Activated B cell treated with CpG ODN at 0.5 μM for 24 hours (primary cell): ENCODE data around the gene PPP2R3A. TPM values are rescaled to one million over a fixed set of nuclear protein-coding genes. Genes with fewer than 3 reads are reported as not detected.
"Not testable (repeated sequence)": the region's sequence is repeated elsewhere in the genome, so short reads cannot be mapped to it uniquely, and the experiment has no call there.

Experiments used
- ATAC-seq: fragments of 200-7000 bp; cut with Tn5 transposase; one replicate; pipeline ENCODE4 v1.10.0; 2021; ENCODE audit warnings: low read depth, mild to moderate bottlenecking, moderate library complexity
- CTCF ChIA-PET: fragments of 350-600 bp; sonication (Branson Sonifier 250); formaldehyde crosslinking; loops from one replicate; lab custom pipeline; 2021; ENCODE audit warnings: antibody characterized with exemption; lab: Charles Lee
- POLR2A ChIA-PET: fragments of 350-600 bp; sonication (Branson Sonifier 250); formaldehyde crosslinking; loops from one replicate; lab custom pipeline; 2021; ENCODE audit warnings: antibody characterized with exemption; lab: Charles Lee
- DNase-seq: peaks from one replicate; pipeline ENCODE4 v3.0.0; 2022
- H3K27ac Mint-ChIP-seq: one replicate; pipeline ENCODE4 v1.8.0; 2020; ENCODE audit warnings: mixed read lengths
- H3K27me3 Mint-ChIP-seq: one replicate; pipeline ENCODE4 v1.8.0; 2021; ENCODE audit warnings: mixed read lengths
- H3K36me3 Mint-ChIP-seq: one replicate; pipeline ENCODE4 v1.8.0; 2021; ENCODE audit warnings: low read depth, mixed read lengths
- H3K4me1 Mint-ChIP-seq: one replicate; pipeline ENCODE4 v1.8.0; 2021; ENCODE audit warnings: mixed read lengths
- H3K4me3 Mint-ChIP-seq: one replicate; pipeline ENCODE4 v1.8.0; 2020; ENCODE audit warnings: mild to moderate bottlenecking, mixed read lengths
- H3K9me3 Mint-ChIP-seq: one replicate; pipeline ENCODE4 v1.8.0; 2020; ENCODE audit warnings: mixed read lengths
- CTCF ChIP-seq: fragments of 200-600 bp; IDR thresholded peaks from one replicate; pipeline ENCODE4 v1.8.0; 2022; ENCODE audit warnings: antibody characterized with exemption, mild to moderate bottlenecking
- intact Hi-C: fragments of 100-400 bp; cut with micrococcal nuclease; formaldehyde crosslinking; loops from one replicate; pipeline ENCODE4 v1.15.1; 2024
- total RNA-seq: library from RNA; stranded (reverse); gene quantifications from 2 replicates; pipeline ENCODE4 v1.2.3, GENCODE V29; 2022

PPP2R3A gene
- total RNA-seq, 1 donor from 2014 or later: 0.11 TPM

GRCh38 chr3:136187868-136188267, 222.3 kb downstream of the PPP2R3A start:
- CTCF ChIA-PET: no interaction called here
- no peaks in the 10 kb centered on the region for H3K27me3 Mint-ChIP-seq

GRCh38 chr3:136189043-136189442, 223.5 kb downstream of the PPP2R3A start:
- no peak overlapping the region for H3K4me3 Mint-ChIP-seq
- intact Hi-C loops: no loop called here
- no peak overlapping the region for H3K27ac Mint-ChIP-seq
- H3K36me3 Mint-ChIP-seq: peaks cover 26% of the 10 kb centered on the region
- TF ChIP-seq CTCF: no peak
- ATAC-seq (no peak), DNase-seq (no peak)
- no peaks in the 10 kb centered on the region for H3K27me3 Mint-ChIP-seq
- peaks cover 93% of the 10 kb centered on the region for H3K4me1 Mint-ChIP-seq
- CTCF ChIA-PET: no interaction called here
- POLR2A ChIA-PET: no interaction called here
- H3K9me3 Mint-ChIP-seq: no peaks in the 10 kb centered on the region

More at GRCh38 chr3:136187868-136188267, 222.3 kb downstream of the PPP2R3A start:
- POLR2A ChIA-PET: interaction anchor here (6.9 kb wide), 1 partner anchor 8 kb away, joined by 57 read pairs; the partner anchor contains the start of gene MSL2
- intact Hi-C loops: no loop called here
- ATAC-seq: no peak
- Mint-ChIP-seq H3K27ac (no peak overlapping the region), H3K4me3 (peak overlapping the region; percentile 50), H3K4me1 (peaks cover 90% of the 10 kb centered on the region), H3K9me3 (no peaks in the 10 kb centered on the region), H3K36me3 (peaks cover 18% of the 10 kb centered on the region)
- DNase-seq: no peak
- TF ChIP-seq CTCF: no peak

- H3K27ac Mint-ChIP-seq: peak overlapping the region; percentile 37
- no peaks in the 10 kb centered on the region for H3K9me3 Mint-ChIP-seq
- ChIA-PET CTCF (no interaction called here), POLR2A (interaction anchor here (0.5 kb wide), 1 partner anchor 9 kb away, joined by 3 read pairs; no protein-coding TSS in a partner anchor)
- ATAC-seq (no peak), DNase-seq (no peak)
- peak overlapping the region; percentile 29 for H3K4me3 Mint-ChIP-seq
- no peaks in the 10 kb centered on the region for H3K27me3 Mint-ChIP-seq
- H3K4me1 Mint-ChIP-seq: peaks cover 92% of the 10 kb centered on the region
- peaks cover 34% of the 10 kb centered on the region for H3K36me3 Mint-ChIP-seq
- TF ChIP-seq CTCF: no peak
- intact Hi-C loops: loop anchor here (5.0 kb wide), 1 partner anchor 1982 kb away; the partner anchor contains the start of gene DBR1
These were observed 224.5 kb downstream of the PPP2R3A start for GRCh38 chr3:136189859-136190617.

- intact Hi-C loops: loop anchor here (5.0 kb wide), 1 partner anchor 1980 kb away; the partner anchor contains the start of gene DBR1
- POLR2A ChIA-PET, H3K27me3 Mint-ChIP-seq, ATAC-seq, CTCF ChIA-PET, DNase-seq, H3K9me3 Mint-ChIP-seq: not testable (repeated sequence)
- H3K27ac Mint-ChIP-seq: peak overlapping the region; percentile 94
- peak overlapping the region; percentile 99 for H3K4me3 Mint-ChIP-seq
- peaks cover 77% of the 10 kb centered on the region for H3K4me1 Mint-ChIP-seq
- H3K36me3 Mint-ChIP-seq: peaks cover 49% of the 10 kb centered on the region
These were observed 226.7 kb downstream of the PPP2R3A start for GRCh38 chr3:136192195-136192594.

- peak overlapping the region; percentile 94 for H3K27ac Mint-ChIP-seq
- H3K4me3 Mint-ChIP-seq: peak overlapping the region; percentile 99
- ChIA-PET CTCF (interaction anchor here (1.1 to 1.5 kb wide), 2 partner anchors 560 to 821 kb away, joined by 6 read pairs; partner anchors contain the start of gene STAG1), POLR2A (no interaction called here)
- no peak for ATAC-seq
- TF ChIP-seq CTCF: no peak
- no peaks in the 10 kb centered on the region for H3K27me3 Mint-ChIP-seq
- peaks cover 78% of the 10 kb centered on the region for H3K4me1 Mint-ChIP-seq
- intact Hi-C loops: loop anchor here (5.0 kb wide), 1 partner anchor 1979 kb away; the partner anchor contains the start of gene DBR1
- H3K36me3 Mint-ChIP-seq: peaks cover 50% of the 10 kb centered on the region
- H3K9me3 Mint-ChIP-seq: no peaks in the 10 kb centered on the region
- DNase-seq: no peak
These were observed 227.3 kb downstream of the PPP2R3A start for GRCh38 chr3:136192831-136193230.
